ENCODE results near the gene FANCC.

Gene FANCC

GRCh38 chr9:95082401-95083084 is 235.0 kb downstream of the FANCC start:
- Histone ChIP-seq H3K27ac (no peak overlapping the region), H3K9me3 (ENCODE audit: severe bottlenecking) (no peaks in the 10 kb centered on the region), H3K4me3 (ENCODE audit: low read depth, low read length) (no peak overlapping the region), H3K27me3 (ENCODE audit: insufficient read depth, low read depth, severe bottlenecking) (no peaks in the 10 kb centered on the region), H3K36me3 (peaks cover 80% of the 10 kb centered on the region)
- no peak for DNase-seq
- no peak for TF ChIP-seq CTCF (IDR thresholded peaks at IDR 0.05; ENCODE audit: low read depth, low read length)

GRCh38 chr9:95081998-95082397 is 235.5 kb downstream of the FANCC start:
- H3K4me3 ChIP-seq (ENCODE audit: low read depth, low read length): no peak overlapping the region
- H3K27ac ChIP-seq: no peak overlapping the region
- DNase-seq: no peak
- H3K36me3 ChIP-seq: peaks cover 77% of the 10 kb centered on the region
- no peak for TF ChIP-seq CTCF (IDR thresholded peaks at IDR 0.05; ENCODE audit: low read depth, low read length)
- no peaks in the 10 kb centered on the region for H3K27me3 ChIP-seq (ENCODE audit: insufficient read depth, low read depth, severe bottlenecking)
- H3K9me3 ChIP-seq (ENCODE audit: severe bottlenecking): no peaks in the 10 kb centered on the region

GRCh38 chr9:95080961-95081647 is 236.4 kb downstream of the FANCC start:
- H3K36me3 ChIP-seq: peaks cover 68% of the 10 kb centered on the region
- no peak overlapping the region for H3K27ac ChIP-seq
- H3K9me3 ChIP-seq (ENCODE audit: severe bottlenecking): no peaks in the 10 kb centered on the region
- TF ChIP-seq CTCF (IDR thresholded peaks at IDR 0.05; ENCODE audit: low read depth, low read length): no peak
- no peak for DNase-seq
- no peaks in the 10 kb centered on the region for H3K27me3 ChIP-seq (ENCODE audit: insufficient read depth, low read depth, severe bottlenecking)
- H3K4me3 ChIP-seq (ENCODE audit: low read depth, low read length): no peak overlapping the region

- H3K27me3 ChIP-seq (ENCODE audit: insufficient read depth, low read depth, severe bottlenecking): no peaks in the 10 kb centered on the region
These were observed 238.0 kb downstream of the FANCC start for GRCh38 chr9:95079461-95079860.

GRCh38 chr9:95078939-95079338 is 238.6 kb downstream of the FANCC start:
- Histone ChIP-seq H3K9me3 (ENCODE audit: severe bottlenecking) (no peaks in the 10 kb centered on the region), H3K4me3 (ENCODE audit: low read depth, low read length) (no peak overlapping the region), H3K27ac (no peak overlapping the region), H3K36me3 (peaks cover 51% of the 10 kb centered on the region), H3K27me3 (ENCODE audit: insufficient read depth, low read depth, severe bottlenecking) (no peaks in the 10 kb centered on the region)
- no peak for TF ChIP-seq CTCF (IDR thresholded peaks at IDR 0.05; ENCODE audit: low read depth, low read length)
- no peak for DNase-seq

More at GRCh38 chr9:95079461-95079860, 238.0 kb downstream of the FANCC start:
- Histone ChIP-seq H3K36me3 (peaks cover 54% of the 10 kb centered on the region), H3K9me3 (ENCODE audit: severe bottlenecking) (no peaks in the 10 kb centered on the region), H3K4me3 (ENCODE audit: low read depth, low read length) (no peak overlapping the region), H3K27ac (no peak overlapping the region)
- no peak for TF ChIP-seq CTCF (IDR thresholded peaks at IDR 0.05; ENCODE audit: low read depth, low read length)
- no peak for DNase-seq

All from WERI-Rb-1 (cell line).